GM12878 (cell line): ENCODE measurements around the gene TCF12. TPM values are rescaled to one million over a fixed set of nuclear protein-coding genes. Genes with fewer than 3 reads are reported as not detected.

Experiments used
- ATAC-seq: fragments of 200-7000 bp; cut with Tn5 transposase; 3 replicates; pipeline ENCODE4 v1.9.1; 2020; ENCODE audit warnings: mild to moderate bottlenecking, moderate library complexity
- BruUV-seq: library from RNA; stranded (reverse); fragments of 400-500 nt; replicated peaks from 2 replicates; lab custom pipeline; 2021; lab: Mats Ljungman, UMichigan
- CTCF ChIA-PET: fragments of 300-600 bp; sonication (Branson Sonifier 250); formaldehyde crosslinking; extraction: SDS; loops from one replicate; lab custom pipeline; 2021; ENCODE audit warnings: inconsistent platforms; lab: Yijun Ruan, JAX
- POLR2A ChIA-PET: fragments of 350-600 bp; formaldehyde crosslinking; extraction: SDS; loops from one replicate; lab custom pipeline; 2021; ENCODE audit warnings: inconsistent platforms; lab: Charles Lee
- RAD21 ChIA-PET: fragments of 300-600 bp; sonication (Branson Sonifier 250); formaldehyde crosslinking; loops from one replicate; lab custom pipeline; 2023; ENCODE audit warnings: antibody characterized with exemption; ENCODE audit not compliant: unreplicated experiment; lab: Charles Lee
- SMC1A ChIA-PET: fragments of 300-600 bp; sonication (Branson Sonifier 250); formaldehyde crosslinking; loops from one replicate; lab custom pipeline; 2023; ENCODE audit not compliant: unreplicated experiment, uncharacterized antibody; lab: Charles Lee
- DNase-seq: peaks from one replicate; pipeline ENCODE4 v3.0.0-alpha.2; 2011; ENCODE audit warnings: low read depth, low spot score
- FAIRE-seq: peaks from 3 replicates; lab custom pipeline; 2011; peaks lifted over from hg19 to GRCh38; lab: Jason Lieb, UNC
- H2AFZ ChIP-seq: 2 replicates; pipeline ENCODE4 v1.6.0; 2011; ENCODE audit warnings: low read depth, low read length, control low read depth; ENCODE audit not compliant: control insufficient read depth
- H3K27ac ChIP-seq: 2 replicates; pipeline ENCODE4 v1.5.1; 2011; ENCODE audit warnings: control low read depth; ENCODE audit not compliant: control insufficient read depth, insufficient read depth
- H3K27me3 ChIP-seq, 2 experiments: replicated peaks in 1 of 2; 2 replicates each; pipeline versions ENCODE4 v1.6.0 to v1.6.1; 2011; ENCODE audit warnings: low read length in 1 of 2; ENCODE audit not compliant: control insufficient read depth in 2 of 2, insufficient read depth in 2 of 2
- H3K36me3 ChIP-seq, 2 experiments: 2 replicates each; pipeline ENCODE4 v1.5.1; 2011; ENCODE audit warnings: low read length in 1 of 2; ENCODE audit not compliant: control insufficient read depth in 2 of 2, insufficient read depth in 2 of 2
- H3K4me1 ChIP-seq: 2 replicates; pipeline ENCODE4 v1.6.1; 2011; ENCODE audit warnings: mild to moderate bottlenecking, low read length, moderate library complexity, mixed read lengths; ENCODE audit not compliant: control insufficient read depth, insufficient read depth
- H3K4me2 ChIP-seq: 2 replicates; pipeline ENCODE4 v1.6.0; 2011; ENCODE audit warnings: control low read depth; ENCODE audit not compliant: control insufficient read depth, insufficient read depth
- H3K4me3 ChIP-seq: fragments of 200-600 bp; sonication (generic); 2 replicates; pipeline ENCODE4 v1.5.1; 2016
- H3K79me2 ChIP-seq: 2 replicates; pipeline ENCODE4 v1.6.0; 2011; ENCODE audit warnings: low read length; ENCODE audit not compliant: control insufficient read depth, insufficient read depth
- H3K9ac ChIP-seq: 2 replicates; pipeline ENCODE4 v1.8.0; 2011; ENCODE audit warnings: low read length, control low read depth, mixed read lengths; ENCODE audit not compliant: control insufficient read depth, insufficient read depth
- H3K9me3 ChIP-seq: replicated peaks from 3 replicates; pipeline ENCODE4 v1.5.1; 2011; ENCODE audit warnings: mild to moderate bottlenecking, low read length; ENCODE audit not compliant: control insufficient read depth, insufficient read depth
- H4K20me1 ChIP-seq: 2 replicates; pipeline ENCODE4 v1.6.0; 2011; ENCODE audit not compliant: control insufficient read depth, insufficient read depth
- CREM ChIP-seq: IDR thresholded peaks from 2 replicates; pipeline ENCODE4 v1.6.1; 2014; ENCODE audit warnings: antibody characterized with exemption, low read depth
- ESRRA ChIP-seq: IDR thresholded peaks from 2 replicates; pipeline ENCODE4 v1.6.1; 2012; ENCODE audit warnings: mild to moderate bottlenecking, low read length, improper control_type of control experiment
- EZH2 ChIP-seq: IDR thresholded peaks from 2 replicates; pipeline ENCODE4 v1.6.1; 2012; ENCODE audit warnings: low read depth, mild to moderate bottlenecking, control low read depth, inconsistent platforms, low read length, borderline replicate concordance; ENCODE audit not compliant: control insufficient read depth
- FOS ChIP-seq: IDR thresholded peaks from 3 replicates; pipeline ENCODE4 v1.6.1; 2011; ENCODE audit warnings: borderline replicate concordance; ENCODE audit not compliant: insufficient read length; ENCODE audit errors: extremely low read depth
- IKZF1 ChIP-seq: fragments of 450-650 bp; conservative IDR thresholded peaks from 2 replicates; pipeline ENCODE4 v1.6.1; 2017; ENCODE audit warnings: antibody characterized with exemption, mild to moderate bottlenecking
- MYB ChIP-seq: fragments of 150-350 bp; IDR thresholded peaks from 2 replicates; pipeline ENCODE4 v1.6.1; 2014; ENCODE audit warnings: mild to moderate bottlenecking, low read depth, low read length, borderline replicate concordance
- MYC ChIP-seq: IDR thresholded peaks from 2 replicates; pipeline ENCODE4 v1.6.1; 2011; ENCODE audit warnings: mild to moderate bottlenecking, low read length, moderate library complexity, inconsistent platforms; ENCODE audit not compliant: insufficient read depth, insufficient replicate concordance, insufficient read length, severe bottlenecking
- NR2F1 ChIP-seq: fragments of 450-650 bp; conservative IDR thresholded peaks from 2 replicates; pipeline ENCODE4 v1.6.1; 2017; ENCODE audit warnings: mild to moderate bottlenecking
- RAD21 ChIP-seq: IDR thresholded peaks from 2 replicates; pipeline ENCODE4 v1.6.1; 2011; ENCODE audit warnings: mild to moderate bottlenecking, low read depth, low read length, moderate library complexity; ENCODE audit not compliant: insufficient read depth
- RCOR1 ChIP-seq: conservative IDR thresholded peaks from 2 replicates; pipeline ENCODE4 v1.6.1; 2012; ENCODE audit warnings: low read depth, low read length, improper control_type of control experiment
- YY1 ChIP-seq: IDR thresholded peaks from 2 replicates; pipeline ENCODE4 v1.6.1; 2011; ENCODE audit warnings: low read depth, mild to moderate bottlenecking, low read length
- ZNF217 ChIP-seq: fragments of 450-650 bp; IDR thresholded peaks from 2 replicates; pipeline ENCODE4 v1.6.1; 2017; ENCODE audit warnings: antibody characterized with exemption, mild to moderate bottlenecking
- ZNF274 ChIP-seq: IDR thresholded peaks from one replicate; pipeline ENCODE4 v1.8.0; 2011; ENCODE audit not compliant: insufficient read length, insufficient read depth
- WGBS: methylation state at CpG from one replicate; pipeline ENCODE4 v1.1.6; 2016; ENCODE audit warnings: low lambda C conversion rate; ENCODE audit not compliant: insufficient replicate concordance, insufficient coverage; ENCODE audit errors: missing lambda C conversion rate; 5-methylcytosine and 5-hydroxymethylcytosine counted together
- in situ Hi-C: fragments of 300-500 bp; cut with MboI; formaldehyde crosslinking; loops from 9 replicates; pipeline ENCODE4 v1.14.3; 2018; ENCODE audit warnings: mixed read lengths
- intact Hi-C: fragments of 100-400 bp; cut with micrococcal nuclease; formaldehyde crosslinking; loops from one replicate; pipeline ENCODE4 v1.14.2; 2022; ENCODE audit not compliant: unreplicated experiment
- polyA plus RNA-seq, 11 experiments: library from polyadenylated mRNA; depleted of rRNA in 4 of 11; unstranded in 6 of 11; stranded (reverse) in 5 of 11; fragments of >200 nt; fragmentation: Nextera tagmentation in 4 of 11; fragmentation: Illumina TruSeq in 1 of 11; extraction: Ambion mirVana in 4 of 11; extraction: Trizol in 1 of 11; gene quantifications; 1 replicate in 1 of 11; 2 replicates in 10 of 11; pipeline versions ENCODE4 v1.2.1 to v1.2.3, GENCODE V29; 2011 to 2016; ENCODE audit warnings: inconsistent platforms in 2 of 11, missing spikeins in 2 of 11, low read depth in 1 of 11
- total RNA-seq, 4 experiments: library from RNA; depleted of rRNA in 3 of 4; stranded (reverse); fragments of >200 nt in 3 of 4; fragmentation: Illumina TruSeq in 1 of 4; extraction: Trizol in 1 of 4; gene quantifications; 2 replicates each; pipeline versions ENCODE4 v1.2.1 to v1.2.3, GENCODE V29; 2013 to 2021
- TF ChIP-seq, protein P1 (sequence below): fragments of 450-650 bp; IDR thresholded peaks from 2 replicates; pipeline ENCODE4 v1.6.1; 2018; ENCODE audit warnings: borderline replicate concordance, mild to moderate bottlenecking; ENCODE audit not compliant: partially characterized antibody

Gene TCF12
- total and polyA plus RNA-seq, 10 of the 15 experiments (the other 5 are each of a cell fraction or from before 2014, with no cell fraction given): 8.2 to 70.9 (median 49.5) TPM

- in situ Hi-C loops: no loop called here
- Histone ChIP-seq H2AFZ (no peak overlapping the region), H3K36me3 (no peaks in the 10 kb centered on the region; a peak in 1 of 4 replicates), H3K9ac (no peak overlapping the region), H3K4me3 (no peak overlapping the region), H3K27ac (no peak overlapping the region), H3K79me2 (peaks cover 2% of the 10 kb centered on the region; the same call in 1 of the 2 replicates), H3K9me3 (no peaks in the 10 kb centered on the region; the same call in 2 of the 3 replicates), H3K4me2 (no peak overlapping the region), H4K20me1 (no peaks in the 10 kb centered on the region), H3K27me3 (no peaks in the 10 kb centered on the region), H3K4me1 (peaks cover 12% of the 10 kb centered on the region)
- DNase-seq: no peak
- ChIA-PET RAD21 (interaction anchor here (1.0 kb wide), 1 partner anchor 36 kb away, joined by 3 read pairs; no protein-coding TSS in a partner anchor), SMC1A (interaction anchor here (0.9 to 5.2 kb wide), 5 partner anchors 9 to 39 kb away, joined by 3 to 43 read pairs (median 4); no protein-coding TSS in a partner anchor), POLR2A (no interaction called here), CTCF (interaction anchor here (0.7 to 1.4 kb wide), 2 partner anchors 16 to 25 kb away, joined by 3 to 4 read pairs; no protein-coding TSS in a partner anchor)
- FAIRE-seq: no peak
- no peak for ATAC-seq
- BruUV-seq: no TSS peak
- intact Hi-C loops: no loop called here
- TF ChIP-seq RAD21 (no peak), MYB (no peak), NR2F1 (no peak), ZNF274 (no peak), YY1 (no peak), IKZF1 (no peak), RCOR1 (no peak), EZH2 (no peak), ZNF217 (no peak), FOS (no peak), CREM (no peak), MYC (no peak), ESRRA (no peak)
- TF ChIP-seq, protein P1, sequence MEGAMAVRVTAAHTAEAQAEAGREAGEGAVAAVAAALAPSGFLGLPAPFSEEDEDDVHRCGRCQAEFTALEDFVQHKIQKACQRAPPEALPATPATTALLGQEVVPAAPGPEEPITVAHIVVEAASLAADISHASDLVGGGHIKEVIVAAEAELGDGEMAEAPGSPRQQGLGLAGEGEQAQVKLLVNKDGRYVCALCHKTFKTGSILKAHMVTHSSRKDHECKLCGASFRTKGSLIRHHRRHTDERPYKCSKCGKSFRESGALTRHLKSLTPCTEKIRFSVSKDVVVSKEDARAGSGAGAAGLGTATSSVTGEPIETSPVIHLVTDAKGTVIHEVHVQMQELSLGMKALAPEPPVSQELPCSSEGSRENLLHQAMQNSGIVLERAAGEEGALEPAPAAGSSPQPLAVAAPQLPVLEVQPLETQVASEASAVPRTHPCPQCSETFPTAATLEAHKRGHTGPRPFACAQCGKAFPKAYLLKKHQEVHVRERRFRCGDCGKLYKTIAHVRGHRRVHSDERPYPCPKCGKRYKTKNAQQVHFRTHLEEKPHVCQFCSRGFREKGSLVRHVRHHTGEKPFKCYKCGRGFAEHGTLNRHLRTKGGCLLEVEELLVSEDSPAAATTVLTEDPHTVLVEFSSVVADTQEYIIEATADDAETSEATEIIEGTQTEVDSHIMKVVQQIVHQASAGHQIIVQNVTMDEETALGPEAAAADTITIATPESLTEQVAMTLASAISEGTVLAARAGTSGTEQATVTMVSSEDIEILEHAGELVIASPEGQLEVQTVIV: no peak
- 78% methylated on average over 4 of the region's 4 CpGs for WGBS
These were observed 192.6 kb downstream of the TCF12 start for GRCh38 chr15:57111002-57111401.
